ENCODE measurements around the gene RHD. TPM values are rescaled to one million over a fixed set of nuclear protein-coding genes. Genes with fewer than 3 reads are reported as not detected.
"Not testable (repeated sequence)": the region's sequence is repeated elsewhere in the genome, so short reads cannot be mapped to it uniquely, and the experiment has no call there.

The RHD gene
- total RNA-seq = 2.3 TPM

DNA sequence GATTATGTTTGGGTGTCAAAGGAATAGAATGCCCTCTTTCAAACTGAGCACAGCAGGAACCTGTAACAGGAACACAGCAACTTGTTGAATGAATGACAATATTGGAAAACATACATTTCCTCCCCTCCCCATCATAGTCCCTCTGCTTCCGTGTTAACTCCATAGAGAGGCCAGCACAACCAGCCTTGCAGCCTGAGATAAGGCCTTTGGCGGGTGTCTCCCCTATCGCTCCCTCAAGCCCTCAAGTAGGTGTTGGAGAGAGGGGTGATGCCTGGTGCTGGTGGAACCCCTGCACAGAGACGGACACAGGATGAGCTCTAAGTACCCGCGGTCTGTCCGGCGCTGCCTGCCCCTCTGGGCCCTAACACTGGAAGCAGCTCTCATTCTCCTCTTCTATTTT, at the start of gene RHD:
Gene RHD, plus strand, starts transcription at position 272 of the 400 bp plus-strand sequence. Its CDS starts 39 bp downstream, at position 311.
- not testable (repeated sequence) for DNase-seq

- DNase-seq = no peak
These were observed 49.7 kb upstream of the RHD start for GRCh38 chr1:25222606-25223005.

GRCh38 chr1:25223471-25223870, 48.8 kb upstream of the RHD start:
- no peak for DNase-seq

DNA sequence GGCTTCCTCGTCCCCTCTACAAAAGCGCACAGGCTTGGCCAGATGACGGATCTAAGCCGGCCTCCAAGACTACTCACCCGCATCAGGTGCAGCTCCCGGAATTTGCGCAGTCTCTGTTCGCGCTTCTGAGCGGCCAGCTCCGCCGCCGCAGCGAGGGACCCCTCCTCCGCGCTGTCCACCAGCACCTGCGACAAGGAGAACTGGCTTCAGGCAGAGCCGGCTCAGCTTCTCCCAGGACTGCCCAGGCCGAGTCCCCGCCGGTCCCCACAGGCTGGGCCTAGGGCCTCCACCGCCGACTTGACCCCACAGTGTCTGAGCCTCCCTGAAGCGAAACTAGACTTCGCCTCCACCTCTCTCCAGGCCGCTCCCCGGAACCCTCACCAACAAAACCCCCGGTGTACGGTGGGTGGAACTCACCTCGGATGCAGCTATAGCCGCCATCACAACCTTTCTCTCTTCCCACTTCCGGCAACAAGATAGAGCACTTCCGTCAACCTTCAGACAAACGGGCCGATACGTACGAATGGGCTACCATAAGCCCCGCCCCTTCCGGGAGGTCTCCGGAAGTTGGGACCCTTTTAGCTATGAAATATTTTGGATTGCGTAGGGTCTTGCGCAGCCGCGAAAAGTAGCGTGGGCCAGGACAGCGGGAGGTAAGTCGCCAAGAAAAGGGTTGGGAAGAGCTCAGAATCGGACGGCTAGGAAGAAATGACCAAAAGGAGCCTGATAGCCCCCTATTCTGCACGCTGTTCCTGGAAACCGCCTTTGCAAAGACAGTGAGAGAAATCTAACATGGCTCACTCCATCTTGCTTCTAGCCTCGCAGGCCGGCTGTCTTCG, 40.1 kb upstream of the RHD start, which contains the start of gene SYF2:
Gene SYF2, minus strand, starts transcription at position 476 of the 839 bp plus-strand sequence. Its CDS starts 35 bp downstream, at position 441.
- DNase-seq = peak; percentile 96

- peak; percentile 44 for DNase-seq
These were observed 39.2 kb upstream of the RHD start for GRCh38 chr1:25232866-25233784.

DNA sequence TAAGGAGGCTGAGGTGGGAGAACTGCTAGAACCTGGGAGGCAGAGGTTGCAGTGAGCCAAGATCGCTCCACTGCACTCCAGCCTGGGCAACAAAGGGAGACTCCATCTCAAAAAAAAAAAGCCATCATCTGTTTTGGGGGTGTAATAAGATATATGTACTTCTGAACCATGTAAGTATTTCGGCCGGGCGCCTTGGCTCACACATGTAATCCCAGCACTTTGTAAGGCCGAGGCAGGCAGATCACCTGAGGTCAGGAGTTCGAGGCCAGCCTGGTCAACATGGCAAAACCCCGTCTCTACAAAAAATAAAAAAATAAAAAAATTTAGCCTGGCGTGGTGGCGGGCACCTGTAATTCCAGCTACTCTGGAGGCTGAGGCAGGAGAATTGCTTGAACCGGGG, 36.9 kb upstream of the RHD start:
- not testable (repeated sequence) for DNase-seq

DNA sequence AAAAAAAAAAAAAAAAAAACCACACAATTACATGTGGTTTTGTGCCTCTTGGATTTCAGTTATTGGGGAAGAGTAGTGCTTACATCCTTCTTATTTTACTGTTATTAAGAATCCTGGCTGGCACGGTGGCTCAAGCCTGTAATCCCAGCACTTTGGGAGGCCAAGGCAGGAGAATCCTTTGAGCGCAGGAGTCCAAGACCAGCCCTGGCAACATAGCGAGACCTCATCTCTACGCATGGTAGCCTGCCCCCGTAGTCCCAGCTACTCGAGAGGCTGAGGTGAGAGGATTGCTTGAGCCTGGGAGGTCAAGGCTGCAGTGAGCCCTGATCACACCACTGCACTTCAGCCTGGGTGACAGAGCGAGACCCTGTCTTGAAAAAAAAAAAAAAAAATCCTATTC, 36.0 kb upstream of the RHD start:
- not testable (repeated sequence) for DNase-seq

GRCh38 chr1:25238046-25238445, 34.3 kb upstream of the RHD start:
- DNase-seq = no peak

DNA sequence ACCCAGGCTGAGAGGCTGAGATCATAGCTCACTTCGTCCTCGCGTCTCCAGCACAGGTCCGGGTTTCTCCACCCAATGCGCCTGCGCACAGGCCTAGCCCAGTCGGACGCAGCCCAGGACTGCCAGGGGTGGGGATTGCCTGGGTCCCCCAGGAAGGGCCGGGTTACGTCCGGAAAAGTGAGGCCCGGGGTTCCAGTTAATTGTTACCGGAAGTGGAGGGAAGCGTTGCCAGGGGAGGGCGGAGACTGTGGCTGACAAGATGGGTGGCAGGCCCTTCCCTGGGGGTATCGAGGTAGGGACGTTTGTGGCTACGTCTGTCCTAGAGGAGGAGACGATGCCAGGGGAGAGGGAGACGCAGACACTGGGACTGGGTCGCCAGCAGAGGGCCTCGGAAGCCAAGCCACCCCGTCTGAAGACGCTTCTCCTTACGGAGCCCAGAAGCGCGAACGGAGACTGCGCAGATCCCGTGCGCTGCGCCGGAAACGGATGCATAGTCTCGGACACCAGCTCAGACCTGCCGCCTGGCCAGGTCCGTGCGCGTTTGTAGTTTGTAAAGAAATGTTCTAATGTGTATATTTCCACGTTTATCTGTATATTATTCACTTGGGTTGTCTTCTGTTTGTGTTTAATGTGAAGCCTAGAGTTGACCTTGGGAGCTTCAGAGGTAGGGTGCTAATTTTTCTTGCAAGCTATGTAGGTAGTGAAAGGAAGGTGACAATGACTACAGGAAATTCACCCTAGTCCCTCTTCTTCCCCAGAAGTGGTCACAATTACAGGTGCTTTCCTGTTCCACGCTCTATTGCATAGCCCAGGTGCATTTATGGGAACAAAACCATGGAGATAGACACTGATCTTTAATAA, 32.4 kb upstream of the RHD start:
- peak; percentile 86 for DNase-seq

GRCh38 chr1:25243907-25244306, 28.4 kb upstream of the RHD start:
- DNase-seq = no peak

- DNase-seq = no peak
These were observed 26.9 kb upstream of the RHD start for GRCh38 chr1:25245393-25245792.

DNA sequence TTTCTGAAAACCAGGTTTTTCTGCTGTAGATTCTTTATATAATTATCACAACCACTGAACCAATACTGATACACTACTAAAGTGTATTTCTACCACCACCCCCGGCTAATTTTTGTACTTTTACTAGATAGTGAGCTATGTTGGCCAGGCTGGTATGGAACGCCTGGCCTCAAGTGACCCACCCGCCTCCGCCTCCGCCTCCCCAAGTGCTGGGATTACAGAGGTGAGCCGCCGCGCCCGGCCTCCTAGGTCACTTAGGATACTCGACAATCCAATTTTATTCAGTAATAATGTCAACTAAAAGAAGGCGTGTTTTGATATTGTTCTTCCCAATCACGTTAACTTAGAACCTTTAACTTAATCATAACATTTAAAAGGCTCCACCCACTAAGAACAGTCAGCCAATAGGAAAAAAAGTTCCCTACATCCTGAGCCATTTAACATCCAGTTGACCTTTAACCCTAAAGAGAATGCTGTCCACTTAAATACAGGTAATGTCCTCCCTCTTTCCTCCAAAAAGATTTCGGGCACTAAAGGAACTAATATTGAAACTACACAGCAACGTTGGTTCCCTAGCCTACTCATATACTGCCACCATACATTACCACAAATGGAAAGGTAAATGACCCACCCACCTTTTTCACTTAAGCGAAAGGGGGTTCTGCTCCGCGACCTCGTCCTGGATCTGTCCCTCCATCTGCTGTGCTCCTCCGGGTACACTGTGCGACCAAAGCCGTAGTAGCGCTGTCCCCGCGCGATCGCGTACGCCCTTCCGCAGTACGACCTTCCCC, 26.3 kb upstream of the RHD start:
- DNase-seq = no peak

DNA sequence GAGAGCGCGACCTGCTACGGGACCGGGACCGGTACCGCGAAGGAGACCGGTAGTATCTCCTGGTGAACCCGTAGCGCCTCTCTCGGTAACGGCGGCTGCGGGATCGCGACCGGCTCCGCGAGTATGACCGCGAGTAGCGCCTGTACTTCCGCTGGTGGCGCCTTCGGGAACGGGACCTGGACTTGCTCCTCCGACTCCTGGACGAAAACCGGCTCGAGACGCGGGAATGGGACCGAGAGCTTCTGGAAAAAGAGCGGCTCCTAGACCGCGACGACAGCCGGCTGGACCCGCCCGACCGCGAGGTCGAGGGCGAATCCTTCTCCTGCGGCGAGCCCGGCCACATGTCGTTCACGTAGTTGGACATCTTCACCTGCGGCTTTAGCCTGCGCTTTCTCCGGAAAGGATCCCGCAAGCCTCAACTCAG, 25.7 kb upstream of the RHD start:
- no peak for DNase-seq

GRCh38 chr1:25247024-25247828, 25.1 kb upstream of the RHD start, which contains the start of gene RSRP1:
Gene RSRP1 (minus strand): TSS chr1:25247454. CDS start chr1:25246963, 491 bp downstream.
- DNase-seq = peak; percentile 96

DNA sequence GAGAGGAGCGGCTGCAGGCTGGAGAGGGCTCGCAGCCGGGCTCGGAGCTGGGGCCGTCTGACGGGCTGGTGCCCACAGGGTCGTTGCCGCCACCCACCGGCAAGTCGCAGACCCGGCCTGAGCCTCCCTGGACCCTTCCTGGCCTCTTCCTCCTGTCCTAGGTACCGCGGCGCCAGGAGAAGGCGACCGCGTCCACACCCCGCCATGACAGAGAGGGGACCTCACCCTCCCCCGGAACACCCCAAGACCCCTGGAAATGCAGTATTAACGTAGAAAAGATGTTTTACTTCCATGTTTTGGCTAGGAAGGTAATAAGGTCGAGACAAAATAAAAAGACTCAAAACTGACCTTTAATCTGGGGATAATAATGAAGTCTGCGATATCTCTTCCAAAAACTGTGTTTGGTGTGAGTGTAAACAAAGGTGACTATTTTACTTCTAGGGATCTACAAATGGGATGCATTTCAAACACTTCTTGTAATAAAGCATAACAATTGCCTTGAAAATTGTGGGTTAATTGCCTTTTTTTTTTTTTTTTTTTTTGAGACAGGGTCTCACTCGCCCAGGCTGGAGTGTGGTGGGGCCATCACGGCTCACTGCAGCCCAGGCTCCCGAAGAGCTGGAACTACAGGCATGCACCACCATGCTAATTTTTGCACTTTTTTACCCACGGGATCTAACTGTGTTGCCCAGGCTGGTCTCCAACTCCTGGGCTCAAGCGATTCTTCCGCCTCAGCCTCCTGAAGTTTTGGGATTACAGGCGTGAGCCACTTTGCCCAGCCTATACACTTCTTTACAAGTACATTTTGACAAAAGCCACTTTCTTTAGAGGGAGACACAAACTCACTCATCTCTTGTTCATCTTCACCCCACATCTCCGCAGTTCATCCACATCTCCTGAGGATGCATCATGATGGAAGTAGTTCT, 24.2 kb upstream of the RHD start:
- no peak for DNase-seq

DNA sequence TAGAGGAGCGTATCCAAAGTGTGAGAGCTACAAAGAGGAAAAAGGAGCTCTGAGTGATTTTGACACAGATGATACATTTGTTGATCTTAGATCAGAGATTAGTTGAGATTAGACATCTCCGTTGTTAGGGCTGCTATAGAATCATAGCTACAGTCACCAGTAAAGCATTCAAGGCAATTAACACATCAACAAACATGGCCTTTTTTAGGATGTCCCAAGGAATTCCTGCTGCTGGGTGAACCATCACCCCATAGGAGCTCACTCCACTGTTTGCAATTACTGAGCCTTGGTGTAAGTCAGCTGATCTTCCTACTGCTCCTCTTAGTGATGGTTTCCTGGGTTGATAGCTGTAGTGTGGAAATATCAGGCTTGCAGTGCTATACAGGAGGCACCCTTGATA, 18.4 kb upstream of the RHD start:
- DNase-seq = no peak

- DNase-seq = no peak
These were observed 16.4 kb upstream of the RHD start for GRCh38 chr1:25255706-25256577.

- DNase-seq = no peak
These were observed 15.7 kb upstream of the RHD start for GRCh38 chr1:25256578-25256965.
